Globus pallidus (tissue), 1 donor: ENCODE data around the gene PRXL2C.
"Not testable (repeated sequence)": the region's sequence is repeated elsewhere in the genome, so short reads cannot be mapped to it uniquely, and the experiment has no call there.

ENCODE experiments used
- DNase-seq: peaks from one replicate; pipeline ENCODE4 v3.0.0-alpha.2; 2015; ENCODE audit warnings: low spot score

The PRXL2C gene, protein sequence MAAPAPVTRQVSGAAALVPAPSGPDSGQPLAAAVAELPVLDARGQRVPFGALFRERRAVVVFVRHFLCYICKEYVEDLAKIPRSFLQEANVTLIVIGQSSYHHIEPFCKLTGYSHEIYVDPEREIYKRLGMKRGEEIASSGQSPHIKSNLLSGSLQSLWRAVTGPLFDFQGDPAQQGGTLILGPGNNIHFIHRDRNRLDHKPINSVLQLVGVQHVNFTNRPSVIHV

DNA sequence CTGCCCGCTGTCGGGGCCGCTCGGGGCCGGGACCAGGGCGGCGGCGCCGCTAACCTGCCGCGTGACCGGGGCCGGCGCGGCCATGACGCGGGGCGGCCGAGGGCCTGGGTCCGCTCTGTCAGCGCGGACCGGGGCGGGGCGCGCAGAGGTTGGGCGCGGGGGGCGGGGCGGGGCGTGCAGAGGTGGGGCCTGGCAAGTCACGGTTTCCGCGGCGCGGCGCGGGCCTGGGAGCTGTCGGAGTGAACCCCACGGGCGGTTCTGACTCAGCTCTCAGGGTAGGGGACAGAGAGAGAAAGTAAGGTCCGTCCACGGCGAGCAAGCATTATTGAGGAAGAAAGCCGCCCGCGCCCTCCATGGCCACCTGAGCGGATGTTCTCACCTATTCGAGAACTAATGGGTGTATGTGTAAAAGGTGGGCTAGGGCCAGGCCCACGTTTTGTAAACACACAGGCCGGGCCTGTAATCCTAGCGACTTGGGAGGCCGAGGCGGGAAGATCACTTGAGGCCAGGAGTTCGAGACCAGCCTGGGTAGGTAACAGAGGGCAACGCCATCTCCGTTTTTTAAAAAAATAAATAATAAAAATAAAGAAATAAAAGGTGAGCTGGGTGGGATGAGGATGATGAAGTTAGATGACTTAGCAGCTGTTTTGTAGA, at the start of gene PRXL2C:
TSS of gene PRXL2C (minus strand) at position 120 of the 654 bp plus-strand sequence. CDS start at position 84, 36 bp downstream.
- peak; percentile 58 for DNase-seq

- not testable (repeated sequence) for DNase-seq
Observed at GRCh38 chr9:96700721-96701375, 45.7 kb upstream of the PRXL2C start.

GRCh38 chr9:96691326-96691725, 36.2 kb upstream of the PRXL2C start:
- no peak for DNase-seq

DNA sequence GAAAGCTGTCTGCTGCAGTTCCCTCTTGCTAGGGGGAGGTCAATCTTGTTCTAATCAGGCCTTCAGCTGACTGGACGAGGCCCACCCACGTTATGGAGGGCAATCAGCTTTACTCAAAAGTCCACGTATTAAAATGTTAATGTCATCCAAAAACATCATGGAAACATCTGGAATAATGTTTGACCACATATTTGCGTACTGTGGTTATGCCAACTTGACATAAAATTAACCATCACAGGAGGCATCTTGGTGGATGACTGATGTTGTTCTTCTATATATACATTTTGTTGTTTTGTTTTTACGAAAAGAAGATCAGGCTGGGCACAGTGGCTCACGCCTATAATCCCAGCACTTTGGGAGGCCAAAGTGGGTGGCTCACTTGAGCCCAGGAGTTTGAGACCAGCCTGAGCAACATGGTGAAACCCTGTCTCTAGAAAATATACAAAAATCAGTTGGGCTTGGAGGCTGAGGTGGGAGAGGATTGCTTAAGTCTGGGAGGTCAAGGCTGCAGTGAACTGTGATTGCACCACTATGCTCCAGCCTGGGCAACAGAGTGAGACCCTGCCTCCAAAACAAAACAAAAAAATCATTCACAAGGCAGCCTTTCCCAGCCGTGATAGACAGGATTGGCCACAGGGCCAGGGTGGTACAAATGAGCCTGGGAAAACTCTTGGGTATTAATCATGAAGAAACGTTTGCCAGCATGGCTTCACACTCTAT, 33.8 kb upstream of the PRXL2C start:
- DNase-seq: no peak

DNA sequence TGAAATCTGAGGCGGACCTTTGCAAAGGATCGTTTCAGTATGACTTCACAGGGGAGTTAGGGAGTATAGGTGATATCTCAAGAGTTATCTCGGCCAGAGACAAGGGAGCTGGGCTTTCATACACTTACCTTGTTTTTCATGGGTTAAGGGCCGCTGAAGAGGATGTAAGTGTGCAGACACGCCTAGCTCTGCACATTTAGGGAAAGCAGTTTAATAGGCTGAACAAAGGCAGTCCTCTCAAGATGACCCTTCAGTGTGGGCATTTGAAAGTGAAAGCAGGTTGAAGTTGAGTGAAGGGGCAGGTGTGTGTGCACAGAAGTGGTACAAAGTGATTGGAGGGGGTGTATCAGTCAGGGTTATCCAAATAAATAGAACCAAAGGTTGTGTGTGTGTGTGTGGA, 33.1 kb upstream of the PRXL2C start:
- no peak for DNase-seq

GRCh38 chr9:96686638-96687335, 31.7 kb upstream of the PRXL2C start:
- peak; percentile 73 for DNase-seq

GRCh38 chr9:96680812-96681499, 25.8 kb upstream of the PRXL2C start:
- no peak for DNase-seq

DNA sequence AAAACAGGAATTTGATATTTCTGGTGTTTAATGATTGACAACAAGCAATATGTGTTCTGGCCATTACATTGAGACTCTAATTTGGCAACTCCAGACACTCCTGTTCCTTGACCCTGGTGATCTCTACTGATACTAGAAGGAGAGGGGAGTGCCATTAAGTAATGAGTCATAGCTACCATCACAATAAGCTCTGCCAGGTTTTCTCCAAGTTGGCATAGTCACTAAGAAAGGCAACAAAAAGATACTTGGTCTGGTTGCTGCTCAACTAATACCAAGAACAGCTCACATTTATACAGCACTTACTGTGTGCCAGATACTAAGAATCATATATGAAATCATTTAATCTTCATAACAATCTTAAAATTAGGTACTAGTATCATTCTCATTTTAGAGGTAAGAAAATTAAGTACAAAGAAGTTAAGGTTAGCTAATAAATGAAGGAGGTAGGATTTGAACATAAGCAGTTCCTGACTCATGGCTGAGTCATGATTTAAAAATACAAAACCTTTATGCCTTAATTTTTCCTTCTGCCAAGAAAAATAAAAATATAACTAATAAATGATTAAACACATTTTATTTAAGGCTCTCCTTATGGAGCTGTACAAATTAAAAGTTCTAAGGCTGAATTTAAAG, 19.9 kb upstream of the PRXL2C start:
- no peak for DNase-seq

GRCh38 chr9:96673786-96674185, 18.7 kb upstream of the PRXL2C start:
- DNase-seq: not testable (repeated sequence)

DNA sequence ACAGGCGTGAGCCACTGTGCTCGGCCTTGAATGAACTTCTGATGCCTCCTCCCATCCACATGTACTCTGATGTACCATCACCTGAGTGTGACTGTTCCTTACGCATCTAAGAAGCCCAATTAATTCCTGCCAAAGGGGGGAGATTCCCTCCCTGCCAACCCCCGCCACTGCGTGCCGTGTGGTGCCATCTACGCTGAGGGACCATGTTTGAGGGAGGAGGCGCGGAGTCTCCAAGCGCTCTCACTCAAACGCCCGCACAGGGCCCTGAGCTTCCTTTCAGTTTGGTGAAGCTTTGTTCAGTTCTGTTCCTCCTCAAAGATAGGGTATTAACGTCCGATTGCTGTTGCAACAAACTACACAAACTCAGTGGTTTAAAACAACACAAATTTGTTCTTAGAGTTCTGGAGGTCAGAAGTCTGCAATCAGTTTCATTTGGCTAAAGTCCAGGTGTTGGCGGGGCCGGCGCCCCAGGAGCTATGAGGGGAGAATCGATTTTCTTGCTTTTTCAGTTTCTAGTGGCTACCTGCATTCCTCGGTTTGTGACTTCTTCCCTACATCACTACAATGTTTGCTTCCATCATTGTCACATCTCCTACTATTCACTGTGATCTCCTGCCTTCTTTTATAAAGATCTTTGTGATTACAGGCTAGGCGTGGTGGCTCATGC, 13.9 kb upstream of the PRXL2C start:
- DNase-seq: no peak

DNA sequence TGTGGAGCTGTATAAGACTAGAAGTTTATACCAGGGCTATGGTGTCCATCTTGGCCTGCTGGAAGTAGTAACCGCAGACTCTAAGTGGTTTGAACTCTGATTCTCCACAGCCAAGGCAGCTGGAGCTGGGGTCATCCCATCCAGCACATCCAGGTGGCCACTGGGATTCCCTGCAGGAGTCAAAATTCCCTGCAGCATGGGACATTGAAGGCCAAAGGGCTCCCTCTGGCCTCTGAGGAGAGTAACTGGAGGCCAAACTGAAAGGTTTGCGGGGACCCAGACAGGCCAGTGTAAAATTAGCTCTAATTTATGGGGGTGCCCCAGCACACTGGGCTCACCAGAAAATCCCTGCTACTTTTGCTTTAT, 12.2 kb upstream of the PRXL2C start:
- DNase-seq: no peak

- peak; percentile 69 for DNase-seq
Observed at GRCh38 chr9:96666653-96667362, 11.7 kb upstream of the PRXL2C start.

GRCh38 chr9:96665789-96666188, 10.7 kb upstream of the PRXL2C start:
- DNase-seq: no peak

DNA sequence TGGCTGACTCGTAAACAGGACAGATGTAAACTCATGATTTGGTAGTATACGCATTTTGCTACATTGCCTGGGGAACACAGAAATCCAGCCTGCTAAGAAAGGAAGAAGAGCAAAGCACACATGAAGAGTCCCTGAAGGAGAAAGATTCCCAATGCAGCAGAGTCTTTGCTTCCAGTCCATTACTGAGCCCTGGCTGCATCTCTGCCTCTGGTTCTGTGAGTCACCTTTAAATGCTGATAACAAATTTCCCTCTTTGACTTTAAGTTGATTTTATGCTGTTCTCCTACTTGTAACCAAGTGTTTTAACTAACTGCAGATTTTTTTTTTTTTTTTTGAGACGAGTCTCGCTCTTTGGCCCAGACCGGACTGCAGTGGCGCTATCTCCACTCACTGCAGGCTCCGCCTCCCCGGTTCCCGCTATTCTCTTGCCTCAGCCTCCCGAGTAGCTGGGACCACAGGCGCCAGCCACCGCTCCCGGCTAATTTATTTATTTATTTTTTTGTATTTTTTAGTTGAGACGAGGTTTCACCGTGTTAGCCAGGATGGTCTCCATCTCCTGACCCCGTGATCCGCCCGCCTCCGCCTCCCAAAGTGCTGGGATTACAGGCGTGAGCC, 8.5 kb upstream of the PRXL2C start:
- DNase-seq: no peak

DNA sequence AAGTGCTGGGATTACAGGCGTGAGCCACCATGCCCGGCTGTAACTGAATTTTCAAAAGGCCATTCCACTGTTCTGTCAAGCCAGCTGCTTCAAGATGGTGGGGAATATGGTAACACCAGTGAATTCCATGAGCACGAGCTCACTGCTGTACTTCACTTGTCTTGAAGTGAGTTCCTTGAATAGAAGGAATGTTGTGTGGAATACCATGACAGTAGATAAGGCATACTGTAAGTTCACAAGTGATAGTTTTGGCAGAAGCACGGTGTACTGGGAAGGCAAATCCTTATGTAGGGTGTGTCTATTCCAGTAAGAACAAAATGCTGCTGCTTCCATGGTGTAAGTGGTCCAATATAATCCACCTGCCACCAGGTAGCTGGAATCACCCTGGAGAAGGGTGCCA, 6.6 kb upstream of the PRXL2C start:
- DNase-seq: no peak

GRCh38 chr9:96660692-96661248, 5.7 kb upstream of the PRXL2C start:
- no peak for DNase-seq

GRCh38 chr9:96654450-96655197, 493 bp downstream of the PRXL2C start:
- peak; percentile 72 for DNase-seq

GRCh38 chr9:96651626-96652025, 3.5 kb downstream of the PRXL2C start:
- DNase-seq: no peak
